A549 (cell line): ENCODE measurements around the gene NMB. TPM values are rescaled to one million over a fixed set of nuclear protein-coding genes. Genes with fewer than 3 reads are reported as not detected.

Source experiments
- ATAC-seq, 2 experiments: fragments of 200-7000 bp in 1 of 2; fragments of >200 bp in 1 of 2; cut with Nextera tagmentation in 1 of 2; cut with Tn5 transposase in 1 of 2; 3 replicates each; pipeline versions ENCODE4 v1.8.0 to v1.9.1; 2018 to 2020; ENCODE audit warnings: mild to moderate bottlenecking in 1 of 2, moderate library complexity in 1 of 2
- CTCF ChIA-PET: fragments of 300-600 bp; sonication (Branson Sonifier 250); formaldehyde crosslinking; extraction: SDS; loops from one replicate; lab custom pipeline; 2021; ENCODE audit warnings: antibody characterized with exemption, inconsistent platforms; lab: Yijun Ruan, JAX
- POLR2A ChIA-PET: fragments of 350-600 bp; formaldehyde crosslinking; extraction: SDS; loops from one replicate; lab custom pipeline; 2021; ENCODE audit warnings: antibody characterized with exemption, inconsistent platforms; lab: Yijun Ruan, JAX
- DNase-seq, 2 experiments: peaks; one replicate each; pipeline versions ENCODE4 v3.0.0 to v3.0.0-alpha.2; 2011 to 2016; ENCODE audit warnings: low read depth in 1 of 2, low spot score in 1 of 2
- FAIRE-seq: peaks from 2 replicates; lab custom pipeline; 2011; peaks lifted over from hg19 to GRCh38; lab: Jason Lieb, UNC
- H3K27ac ChIP-seq, 2 experiments: fragments of >200 bp; sonication (Bioruptor Twin); formaldehyde crosslinking; 3 replicates each; pipeline ENCODE4 v1.5.1; 2016 to 2017
- H3K4me1 ChIP-seq: fragments of >200 bp; sonication (Bioruptor Twin); formaldehyde crosslinking; 3 replicates; pipeline ENCODE4 v1.6.1; 2016
- H3K4me2 ChIP-seq: fragments of >200 bp; sonication (Bioruptor Twin); formaldehyde crosslinking; 3 replicates; pipeline ENCODE4 v1.6.1; 2016
- H3K4me3 ChIP-seq: fragments of >200 bp; sonication (Bioruptor Twin); formaldehyde crosslinking; 3 replicates; pipeline ENCODE4 v1.5.1; 2016
- H3K9me3 ChIP-seq: fragments of >200 bp; sonication (Bioruptor Twin); formaldehyde crosslinking; 3 replicates; pipeline ENCODE4 v1.6.1; 2016
- CBX2 ChIP-seq: fragments of 200-600 bp; sonication (generic); IDR thresholded peaks from 2 replicates; pipeline ENCODE4 v1.6.1; 2016; ENCODE audit warnings: low read depth, mild to moderate bottlenecking, borderline replicate concordance
- CEBPB ChIP-seq, 2 experiments: fragments of >200 bp in 1 of 2; sonication (Bioruptor Twin) in 1 of 2; formaldehyde crosslinking in 1 of 2; IDR thresholded peaks; 2 replicates each; pipeline ENCODE4 v1.6.1; 2012 to 2016
- CHD2 ChIP-seq: fragments of 150-350 bp; IDR thresholded peaks from 2 replicates; pipeline ENCODE4 v1.6.1; 2014; ENCODE audit warnings: low read length; ENCODE audit not compliant: partially characterized antibody
- CHD4 ChIP-seq: fragments of 200-600 bp; sonication (generic); IDR thresholded peaks from 2 replicates; pipeline ENCODE4 v1.6.1; 2016; ENCODE audit warnings: antibody characterized with exemption, mild to moderate bottlenecking, borderline replicate concordance
- ELK1 ChIP-seq: fragments of 150-350 bp; IDR thresholded peaks from 2 replicates; pipeline ENCODE4 v1.6.1; 2014; ENCODE audit warnings: low read depth, mild to moderate bottlenecking, low read length
- ESRRA ChIP-seq: fragments of 150-350 bp; IDR thresholded peaks from 2 replicates; pipeline ENCODE4 v1.6.1; 2014; ENCODE audit warnings: mild to moderate bottlenecking, low read length, borderline replicate concordance
- FOSL2 ChIP-seq, 2 experiments: fragments of 450-650 bp in 1 of 2; fragments of >200 bp in 1 of 2; sonication (Bioruptor Twin) in 1 of 2; formaldehyde crosslinking; IDR thresholded peaks; 2 replicates each; pipeline versions ENCODE4 v1.5.0 to v1.6.1; 2016 to 2020; ENCODE audit warnings: mild to moderate bottlenecking in 1 of 2, moderate library complexity in 1 of 2
- HDAC2 ChIP-seq: fragments of 200-600 bp; sonication (generic); IDR thresholded peaks from 2 replicates; pipeline ENCODE4 v1.6.1; 2016
- HEYL ChIP-seq: fragments of 250-450 bp; sonication (Bioruptor Pico); IDR thresholded peaks from 2 replicates; pipeline ENCODE4 v1.8.0; 2021; ENCODE audit warnings: mild to moderate bottlenecking, moderate library complexity
- HOXA7 ChIP-seq: fragments of 250-450 bp; sonication (Bioruptor Pico); IDR thresholded peaks from 2 replicates; pipeline ENCODE4 v1.5.0; 2020; ENCODE audit warnings: mild to moderate bottlenecking, moderate library complexity
- JUN ChIP-seq, 2 experiments: fragments of >200 bp; sonication (Bioruptor Twin); formaldehyde crosslinking; IDR thresholded peaks; 2 replicates in 1 of 2; 3 replicates in 1 of 2; pipeline ENCODE4 v1.6.1; 2016 to 2017
- MAZ ChIP-seq: fragments of 150-350 bp; IDR thresholded peaks from 2 replicates; pipeline ENCODE4 v1.6.1; 2014; ENCODE audit warnings: antibody characterized with exemption, low read depth, low read length, borderline replicate concordance
- NFE2L2 ChIP-seq: fragments of 150-350 bp; conservative IDR thresholded peaks from 2 replicates; pipeline ENCODE4 v1.6.1; 2014; ENCODE audit warnings: low read length
- NR3C1 ChIP-seq: fragments of >200 bp; sonication (Bioruptor Twin); formaldehyde crosslinking; IDR thresholded peaks from 3 replicates; pipeline ENCODE4 v1.6.1; 2017
- POLR2A ChIP-seq: IDR thresholded peaks from 2 replicates; pipeline ENCODE4 v1.6.1; 2012; ENCODE audit warnings: mild to moderate bottlenecking, low read length
- POLR2AphosphoS2 ChIP-seq: conservative IDR thresholded peaks from 2 replicates; pipeline ENCODE4 v1.6.1; 2012; ENCODE audit warnings: low read length, improper control_type of control experiment, inconsistent platforms
- RAD21 ChIP-seq, 2 experiments: fragments of >200 bp in 1 of 2; sonication (Bioruptor Twin) in 1 of 2; formaldehyde crosslinking in 1 of 2; IDR thresholded peaks in 1 of 2; conservative IDR thresholded peaks in 1 of 2; 2 replicates in 1 of 2; 3 replicates in 1 of 2; pipeline ENCODE4 v1.6.1; 2012 to 2018; ENCODE audit warnings: inconsistent platforms in 1 of 2
- SMC3 ChIP-seq: fragments of >200 bp; sonication (Bioruptor Twin); formaldehyde crosslinking; IDR thresholded peaks from 3 replicates; pipeline ENCODE4 v1.6.1; 2018; ENCODE audit warnings: inconsistent platforms
- SREBF2 ChIP-seq: fragments of 450-650 bp; IDR thresholded peaks from 2 replicates; pipeline ENCODE4 v1.6.1; 2014; ENCODE audit warnings: mild to moderate bottlenecking, moderate library complexity
- TFCP2L1 ChIP-seq: fragments of 250-450 bp; sonication (Bioruptor Pico); IDR thresholded peaks from 2 replicates; pipeline ENCODE4 v1.5.0; 2021; ENCODE audit warnings: mild to moderate bottlenecking
- TP53 ChIP-seq: fragments of 250-450 bp; sonication (Bioruptor Pico); IDR thresholded peaks from 2 replicates; pipeline ENCODE4 v1.5.0; 2021; ENCODE audit warnings: mild to moderate bottlenecking, moderate library complexity
- ZC3H11A ChIP-seq: fragments of 450-650 bp; IDR thresholded peaks from 2 replicates; pipeline ENCODE4 v1.6.1; 2014; ENCODE audit warnings: antibody characterized with exemption, mild to moderate bottlenecking
- ZNF302 ChIP-seq: fragments of 250-450 bp; sonication (Bioruptor Pico); IDR thresholded peaks from 2 replicates; pipeline ENCODE4 v1.9.0; 2021; ENCODE audit warnings: inconsistent platforms, mild to moderate bottlenecking, moderate library complexity
- WGBS: methylation state at CpG from one replicate; pipeline ENCODE4 v1.1.6; 2017; ENCODE audit errors: missing lambda C conversion rate; 5-methylcytosine and 5-hydroxymethylcytosine counted together
- polyA plus RNA-seq, 4 experiments: library from polyadenylated mRNA; depleted of rRNA in 3 of 4; stranded (reverse); fragments of >200 nt; fragmentation: RNase III in 1 of 4; extraction: RNeasy Plus Mini Kit Qiagen cat#74134 plus additional on column Dnase treatment in 1 of 4; gene quantifications; 2 replicates in 3 of 4; 3 replicates in 1 of 4; pipeline ENCODE4 v1.2.3, GENCODE V29; 2011 to 2017
- TF ChIP-seq, protein P1 (sequence below): IDR thresholded peaks from 2 replicates; pipeline ENCODE4 v1.6.1; 2012
- TF ChIP-seq, protein P2 (sequence below): fragments of >200 bp; sonication (Bioruptor Twin); formaldehyde crosslinking; IDR thresholded peaks from 3 replicates; pipeline ENCODE4 v1.6.1; 2016

The NMB gene
- polyA plus RNA-seq, 2 of the 4 experiments (the other 2 are of a cell fraction), result 10.1 to 18.5 TPM

DNA sequence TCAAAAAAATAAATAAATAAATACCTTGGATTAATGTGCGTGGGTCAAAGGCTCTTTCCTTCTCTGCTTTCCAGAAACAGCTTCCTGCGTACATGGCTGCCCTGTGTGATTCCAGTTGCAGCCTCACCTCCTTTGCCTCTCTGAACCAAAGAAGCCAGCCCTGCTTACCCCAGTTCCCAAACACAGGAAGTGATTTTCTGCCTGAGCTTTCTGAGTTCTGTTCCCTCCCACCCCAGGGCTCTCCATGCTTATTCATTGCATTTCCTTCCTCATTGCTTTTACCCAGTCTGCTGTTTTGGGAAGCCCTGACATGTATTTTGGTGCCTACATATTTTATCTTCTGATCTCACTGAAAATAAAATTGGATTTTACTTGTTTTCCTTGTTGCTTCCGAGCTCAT, 41.8 kb downstream of the NMB start:
- TF ChIP-seq NR3C1, result no peak
- TF ChIP-seq HOXA7, result no peak
- no peak for TF ChIP-seq ESRRA
- no peak for TF ChIP-seq CBX2
- TF ChIP-seq POLR2A, result no peak
- no peak for TF ChIP-seq MAZ
- TF ChIP-seq CEBPB (IDR thresholded peaks at IDR 0.05), result no peak
- 96% methylated on average over 3 of the region's 3 CpGs for WGBS
- no peak overlapping the region for H3K4me2 ChIP-seq
- FAIRE-seq, result no peak
- no peak for DNase-seq
- no peak overlapping the region for H3K4me3 ChIP-seq
- CTCF ChIA-PET, result interaction anchor here (0.8 to 2.2 kb wide), 4 partner anchors 9 to 42 kb away, joined by 3 to 6 read pairs (median 3); no protein-coding TSS in a partner anchor
- H3K9me3 ChIP-seq, result peaks cover 19% of the 10 kb centered on the region
- no peaks in the 10 kb centered on the region for H3K4me1 ChIP-seq
- no peak for ATAC-seq
- no peak overlapping the region for H3K27ac ChIP-seq
- POLR2A ChIA-PET, result no interaction called here

GRCh38 chr15:84611631-84612030, 46.4 kb downstream of the NMB start:
- no peak overlapping the region for H3K27ac ChIP-seq
- no peak for TF ChIP-seq JUN (IDR thresholded peaks at IDR 0.05)
- no peak for TF ChIP-seq HEYL (CRISPR knock-in tag)
- no peak for TF ChIP-seq SREBF2
- no peak for TF ChIP-seq CHD2
- no peak for TF ChIP-seq HOXA7
- TF ChIP-seq CHD4, result no peak
- TF ChIP-seq TP53 (CRISPR knock-in tag), result no peak
- no peak for TF ChIP-seq ESRRA
- TF ChIP-seq ZNF302, result no peak
- no peak for TF ChIP-seq NFE2L2
- no peak for TF ChIP-seq HDAC2
- no peak for TF ChIP-seq RAD21 (conservative IDR thresholded peaks at IDR 0.05 in 1 of 2, IDR thresholded peaks at IDR 0.05 in 1 of 2)
- TF ChIP-seq, protein P1, sequence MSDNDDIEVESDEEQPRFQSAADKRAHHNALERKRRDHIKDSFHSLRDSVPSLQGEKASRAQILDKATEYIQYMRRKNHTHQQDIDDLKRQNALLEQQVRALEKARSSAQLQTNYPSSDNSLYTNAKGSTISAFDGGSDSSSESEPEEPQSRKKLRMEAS, result no peak
- no peak for TF ChIP-seq FOSL2 (IDR thresholded peaks at IDR 0.05)
- TF ChIP-seq FOSL2 (CRISPR knock-in tag; IDR thresholded peaks at IDR 0.05), result no peak
- TF ChIP-seq TFCP2L1 (CRISPR knock-in tag), result no peak
- no peak for TF ChIP-seq ZC3H11A
- TF ChIP-seq, protein P2, sequence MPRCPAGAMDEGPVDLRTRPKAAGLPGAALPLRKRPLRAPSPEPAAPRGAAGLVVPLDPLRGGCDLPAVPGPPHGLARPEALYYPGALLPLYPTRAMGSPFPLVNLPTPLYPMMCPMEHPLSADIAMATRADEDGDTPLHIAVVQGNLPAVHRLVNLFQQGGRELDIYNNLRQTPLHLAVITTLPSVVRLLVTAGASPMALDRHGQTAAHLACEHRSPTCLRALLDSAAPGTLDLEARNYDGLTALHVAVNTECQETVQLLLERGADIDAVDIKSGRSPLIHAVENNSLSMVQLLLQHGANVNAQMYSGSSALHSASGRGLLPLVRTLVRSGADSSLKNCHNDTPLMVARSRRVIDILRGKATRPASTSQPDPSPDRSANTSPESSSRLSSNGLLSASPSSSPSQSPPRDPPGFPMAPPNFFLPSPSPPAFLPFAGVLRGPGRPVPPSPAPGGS, result no peak
- FAIRE-seq (no peak), DNase-seq (no peak), ATAC-seq (no peak)
- H3K9me3 ChIP-seq, result no peaks in the 10 kb centered on the region
- H3K4me1 ChIP-seq, result peaks cover 9% of the 10 kb centered on the region
- CTCF ChIA-PET, result interaction anchor here (0.8 to 2.4 kb wide), 3 partner anchors 10 to 14 kb away, joined by 3 to 7 read pairs (median 4); partner anchors contain the start of gene ZSCAN2
- POLR2A ChIA-PET, result no interaction called here
- H3K4me3 ChIP-seq, result no peak overlapping the region
- WGBS, result 91% methylated on average over 7 of the region's 7 CpGs
- H3K4me2 ChIP-seq, result no peak overlapping the region

GRCh38 chr15:84609818-84610525, 48.0 kb downstream of the NMB start:
- FAIRE-seq, result no peak
- Histone ChIP-seq H3K4me2 (no peak overlapping the region), H3K4me1 (peaks cover 26% of the 10 kb centered on the region), H3K27ac (no peak overlapping the region), H3K9me3 (no peaks in the 10 kb centered on the region), H3K4me3 (no peak overlapping the region)
- no peak for ATAC-seq
- WGBS, result 91% methylated on average over 11 of the region's 11 CpGs
- CTCF ChIA-PET, result interaction anchor here (0.6 to 2.8 kb wide), 5 partner anchors 10 to 196 kb away, joined by 3 to 14 read pairs (median 3); no protein-coding TSS in a partner anchor
- no peak for DNase-seq
- TF ChIP-seq RAD21 (conservative IDR thresholded peaks at IDR 0.05 in 1 of 2, IDR thresholded peaks at IDR 0.05 in 1 of 2) (no peak), ELK1 (no peak), POLR2AphosphoS2 (no peak), SMC3 (no peak), POLR2A (no peak)
- TF ChIP-seq, protein P1, result no peak
- POLR2A ChIA-PET, result no interaction called here
